HG02884 (cell line): ENCODE data around the gene C9orf153.
"Not testable (repeated sequence)": the region's sequence is repeated elsewhere in the genome, so short reads cannot be mapped to it uniquely, and the experiment has no call there.

Source experiments
- ATAC-seq: cut with Tn5 transposase; IDR thresholded peaks from one replicate; pipeline ENCODE4 v1.9.1; 2021; ENCODE audit warnings: mild to moderate bottlenecking, moderate library complexity; ENCODE audit not compliant: unreplicated experiment

The C9orf153 gene

GRCh38 chr9:86259557-86259956, at the start of gene C9orf153:
TSS of gene C9orf153 (minus strand) at chr9:86259657. CDS start at chr9:86229603, 30,054 bp downstream.
- ATAC-seq = no peak

DNA sequence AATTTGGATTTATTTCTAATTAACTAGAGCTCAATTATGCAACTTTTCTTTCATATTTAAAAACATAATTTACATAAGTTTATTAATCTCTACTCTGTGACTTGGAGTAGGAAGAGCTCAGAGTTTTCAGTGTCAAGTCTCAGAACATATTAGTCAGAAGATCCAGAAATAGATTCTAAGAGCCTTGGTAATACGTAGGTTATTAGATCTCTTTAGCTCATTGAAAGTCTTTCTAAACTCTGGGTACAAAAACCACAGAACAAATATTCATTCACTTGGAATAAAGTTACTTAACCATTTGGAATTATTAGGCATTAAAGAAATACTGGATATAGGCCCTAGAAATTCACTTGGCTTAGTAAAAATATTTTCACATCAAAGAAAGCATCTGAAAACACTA, 49.2 kb upstream of the C9orf153 start:
- no peak for ATAC-seq

DNA sequence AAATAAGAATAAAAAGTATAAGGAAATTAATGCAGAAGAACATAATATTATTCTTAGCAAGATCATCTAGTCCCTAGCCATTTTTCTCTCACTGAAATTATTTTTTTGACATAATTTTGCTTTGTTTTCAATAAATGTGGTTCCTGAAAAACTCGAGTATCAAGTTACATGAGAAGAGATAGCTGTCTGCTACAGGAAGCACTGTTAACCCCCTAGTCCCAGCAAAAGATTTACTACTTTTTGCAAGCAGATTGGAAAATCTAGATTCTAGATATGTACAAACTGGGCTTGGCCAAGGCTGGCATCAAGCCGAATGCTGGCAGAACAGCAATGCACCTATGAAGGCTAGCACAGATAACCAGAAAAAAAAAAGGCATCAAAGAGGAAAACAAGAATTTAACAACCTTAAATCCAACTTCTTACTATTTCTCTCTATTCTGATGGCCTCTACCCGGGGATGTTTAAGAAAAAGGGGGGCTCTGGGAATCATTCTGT, 44.8 kb upstream of the C9orf153 start:
- no peak for ATAC-seq

DNA sequence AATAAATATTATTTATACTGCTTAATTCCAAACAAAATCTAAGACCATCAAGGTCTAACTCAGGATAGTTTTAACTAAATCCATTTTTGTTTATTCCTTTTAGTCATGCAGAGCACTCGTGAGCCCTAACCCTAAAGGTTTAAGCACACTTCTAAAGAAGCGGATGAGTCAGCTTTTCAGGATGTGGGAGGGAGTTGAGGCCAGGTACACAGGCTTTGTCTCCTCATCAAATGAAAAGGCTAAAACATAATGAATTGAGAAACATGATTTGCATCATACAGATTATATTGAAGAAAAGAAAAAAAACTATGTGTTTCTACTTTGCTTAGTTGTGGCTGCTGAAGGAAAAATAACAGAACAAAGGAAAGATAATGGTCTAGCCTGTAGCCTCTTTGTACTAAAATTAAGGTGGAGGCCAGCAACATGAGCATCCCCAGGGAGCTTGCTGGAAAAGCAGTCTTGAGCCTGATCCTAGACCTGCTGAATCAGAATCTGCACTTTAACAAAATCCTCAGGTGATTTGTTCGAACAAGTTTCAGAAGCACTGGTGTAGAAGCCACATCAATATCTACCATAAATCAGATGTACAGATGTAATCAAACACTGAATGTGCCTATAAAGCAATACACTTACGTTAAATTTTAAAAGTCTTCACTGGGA, 44.0 kb upstream of the C9orf153 start:
- ATAC-seq = no peak

GRCh38 chr9:86301686-86302085, 42.2 kb upstream of the C9orf153 start:
- no peak for ATAC-seq

- no peak for ATAC-seq
Measured at GRCh38 chr9:86300701-86301100, 41.2 kb upstream of the C9orf153 start.

DNA sequence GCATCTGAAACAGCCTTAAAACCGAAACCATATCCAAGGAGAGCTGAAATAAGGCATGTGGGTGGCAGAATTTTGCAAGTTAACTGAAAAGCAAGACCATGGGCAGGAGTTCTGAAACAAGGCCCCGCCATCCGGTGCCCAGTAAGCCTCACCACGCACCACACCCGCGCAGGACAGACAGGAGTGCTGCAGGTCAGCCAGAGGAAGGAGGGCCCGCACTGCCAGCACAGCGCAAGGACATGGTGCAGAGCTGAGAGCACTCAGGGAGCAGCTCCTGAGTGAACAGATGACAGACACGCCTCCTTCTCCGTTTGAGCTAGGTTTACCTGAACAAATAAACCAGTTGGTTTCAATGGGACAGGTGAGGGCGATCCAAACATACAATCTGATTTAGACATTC, 39.4 kb upstream of the C9orf153 start:
- no peak for ATAC-seq

DNA sequence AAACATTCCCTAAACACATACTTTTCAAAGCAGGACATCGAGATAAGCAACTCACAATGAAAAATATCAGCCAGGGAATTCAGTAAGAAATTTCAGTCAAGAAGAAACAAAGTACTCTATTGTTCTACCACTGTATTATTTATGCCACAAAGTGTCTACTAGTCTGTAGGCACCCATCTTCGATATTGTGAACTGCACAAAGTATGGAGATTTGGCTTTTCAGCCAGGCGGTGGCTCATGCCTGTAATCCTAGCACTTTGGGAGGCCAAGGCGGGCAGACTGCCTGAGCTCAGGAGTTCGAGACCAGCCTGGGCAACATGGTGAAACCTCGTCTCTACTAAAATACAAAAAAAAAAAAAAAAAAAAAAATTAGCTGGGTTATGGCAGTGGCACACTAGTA, 30.9 kb upstream of the C9orf153 start:
- ATAC-seq = not testable (repeated sequence)

DNA sequence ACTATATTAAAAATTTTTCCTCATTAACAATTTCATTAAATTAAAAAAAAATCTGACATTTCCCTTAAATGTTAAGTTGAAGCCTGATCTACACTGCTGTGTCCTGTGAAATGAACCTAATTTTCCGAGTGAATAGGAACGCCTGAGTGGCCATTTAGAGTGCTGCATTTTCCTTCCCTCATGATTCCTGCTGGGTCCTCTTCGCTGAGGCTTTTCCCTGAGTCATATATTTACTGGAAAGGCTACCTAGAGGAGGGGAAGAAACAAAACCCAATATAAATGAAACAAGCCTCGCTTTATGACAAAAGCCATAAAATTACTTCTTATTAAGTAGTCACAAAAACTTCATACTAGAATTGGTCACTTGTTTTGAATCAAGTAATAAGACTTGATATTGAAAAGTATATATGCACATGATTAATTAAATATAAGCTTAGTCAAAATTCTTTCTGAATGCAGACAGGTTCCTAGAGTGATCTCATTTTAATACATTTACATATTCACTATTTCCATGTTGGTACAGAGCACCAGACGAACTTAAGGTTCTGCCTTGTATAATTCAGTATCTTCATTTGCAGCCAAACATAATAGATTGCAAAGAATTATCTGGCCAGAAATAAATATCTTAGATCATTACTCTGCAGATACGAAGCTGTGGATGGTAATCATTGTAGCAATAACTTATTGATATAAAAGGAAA, 29.2 kb upstream of the C9orf153 start:
- no peak for ATAC-seq

- ATAC-seq = no peak
Measured at GRCh38 chr9:86287013-86287412, 27.6 kb upstream of the C9orf153 start.

DNA sequence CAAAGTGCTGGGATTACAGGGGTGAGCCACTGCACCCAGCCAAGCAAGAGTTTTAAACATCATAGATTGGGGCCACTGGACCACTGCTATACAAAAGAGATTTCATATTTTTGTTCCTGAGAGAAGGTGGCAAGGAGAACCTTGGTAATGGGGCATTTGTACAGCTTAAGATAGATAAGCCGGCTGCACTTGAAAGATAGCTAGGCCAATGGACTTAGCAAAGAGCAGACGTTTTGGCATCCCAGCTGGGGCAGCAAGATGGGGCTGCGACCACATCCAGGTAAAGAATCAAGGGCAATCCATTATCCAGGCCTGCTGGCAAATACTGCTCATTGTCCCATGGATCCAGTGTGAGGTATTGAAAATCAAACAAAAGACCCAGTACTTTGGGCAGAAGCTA, 26.8 kb upstream of the C9orf153 start:
- ATAC-seq = no peak

GRCh38 chr9:86285261-86285660, 25.8 kb upstream of the C9orf153 start:
- ATAC-seq = no peak

DNA sequence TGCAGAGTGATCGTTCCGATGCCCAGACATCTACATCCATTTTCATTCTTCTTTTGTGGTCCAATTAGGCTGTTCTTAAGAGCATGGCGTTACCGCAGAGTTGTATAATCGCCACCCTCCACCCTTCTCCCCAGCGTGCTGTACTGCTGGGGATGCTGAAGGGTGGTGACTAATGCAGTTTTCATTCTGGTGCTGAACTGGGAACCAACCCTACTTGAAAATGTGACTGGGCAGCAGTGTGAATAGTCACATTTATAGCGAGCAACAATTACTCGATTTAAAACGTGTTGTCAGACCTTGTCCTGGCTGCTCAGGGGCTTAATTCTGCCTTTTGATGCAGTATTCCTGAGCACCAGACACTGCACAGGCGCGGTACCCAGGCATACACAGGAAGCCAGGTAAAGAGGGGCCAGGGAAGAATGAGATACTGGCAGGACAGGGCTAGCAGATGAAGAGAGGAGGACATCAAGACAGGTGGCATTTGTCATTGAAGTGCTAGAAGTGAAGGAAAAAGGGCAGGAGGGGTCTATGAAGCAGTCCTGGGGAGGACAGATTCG, 23.6 kb upstream of the C9orf153 start:
- ATAC-seq = peak; percentile 12

- peak; percentile 75 for ATAC-seq
Measured at GRCh38 chr9:86282077-86282978, 22.9 kb upstream of the C9orf153 start, which contains the start of gene ISCA1. TSS of gene ISCA1 (minus strand) at chr9:86282538. CDS start at chr9:86282458, 80 bp downstream.

- peak; percentile 22 for ATAC-seq
Measured at GRCh38 chr9:86281593-86282076, 22.2 kb upstream of the C9orf153 start.

- ATAC-seq = no peak
Measured at GRCh38 chr9:86280580-86280979, 21.1 kb upstream of the C9orf153 start.

DNA sequence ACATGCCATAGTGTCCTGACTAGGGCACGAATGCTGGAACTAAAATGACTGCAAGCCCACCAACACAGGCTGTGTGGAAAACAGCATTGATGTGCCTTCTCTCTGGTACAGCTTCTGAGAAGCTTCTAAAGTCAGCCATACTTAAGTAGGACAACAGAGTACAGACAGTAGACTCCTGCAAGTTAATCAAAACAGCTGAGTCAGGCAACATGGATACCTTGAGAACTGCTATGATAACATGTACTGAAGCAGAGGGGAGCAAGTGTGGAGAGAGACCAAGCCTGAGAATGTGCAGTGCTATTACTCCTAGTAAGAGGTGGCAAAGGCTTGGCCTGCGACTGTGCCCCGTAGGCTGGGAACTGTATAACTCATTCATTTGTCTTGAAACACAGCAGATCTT, 20.4 kb upstream of the C9orf153 start:
- no peak for ATAC-seq

GRCh38 chr9:86277072-86277471, 17.6 kb upstream of the C9orf153 start:
- no peak for ATAC-seq

- ATAC-seq = no peak
Measured at GRCh38 chr9:86275962-86276361, 16.5 kb upstream of the C9orf153 start.

DNA sequence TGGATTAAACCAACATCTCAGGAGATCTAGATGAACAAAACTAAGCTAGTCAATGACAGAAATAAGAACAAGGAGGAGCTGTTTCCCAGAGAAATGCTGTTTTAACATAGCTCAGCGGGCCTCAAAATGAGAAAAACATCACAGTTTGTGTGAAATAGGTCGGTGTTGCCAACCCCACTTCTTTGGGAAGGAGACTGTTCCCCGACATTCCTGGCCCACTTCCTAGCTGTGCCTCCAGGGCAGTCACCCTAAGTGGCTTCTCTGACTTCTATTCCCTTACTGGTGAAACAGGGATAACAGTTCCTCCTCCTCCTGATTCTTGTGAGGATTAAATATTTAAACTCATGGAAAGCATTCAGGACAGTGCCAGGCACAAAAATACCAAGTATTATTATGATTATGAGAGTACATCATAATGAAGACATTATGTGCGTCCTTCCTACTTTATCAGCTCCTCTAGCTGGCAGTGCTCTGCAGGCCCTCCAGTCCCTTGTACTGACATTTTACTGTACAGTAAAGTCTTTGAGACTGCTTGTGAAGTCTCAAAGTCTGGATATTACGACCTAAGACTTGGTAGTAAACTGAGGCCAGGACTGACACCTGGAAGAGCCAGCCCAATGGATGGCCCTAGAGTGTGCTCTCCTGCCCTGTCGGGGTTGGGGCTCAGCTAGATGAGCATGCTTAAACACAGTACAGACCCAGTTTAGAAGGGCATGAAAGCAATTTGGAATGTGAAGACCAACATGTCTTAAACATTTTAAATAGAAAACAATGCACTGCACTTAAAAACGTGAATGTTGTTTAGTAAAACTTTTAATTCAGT, 15.6 kb upstream of the C9orf153 start:
- ATAC-seq = no peak
